H9 (cell line): ENCODE measurements around the gene LINGO4. TPM values are rescaled to one million over a fixed set of nuclear protein-coding genes. Genes with fewer than 3 reads are reported as not detected.

Experiments
- DNase-seq: peaks from one replicate; pipeline ENCODE4 v3.0.0-alpha.2; 2017
- H2AFZ ChIP-seq: one replicate; pipeline ENCODE4 v1.6.1; 2013; ENCODE audit warnings: mild to moderate bottlenecking, low read length, control low read depth, moderate library complexity
- H2AK5ac ChIP-seq: 2 replicates; pipeline ENCODE4 v1.6.1; 2013; ENCODE audit warnings: low read length, control low read depth, mixed read lengths; ENCODE audit not compliant: insufficient read length
- H2BK120ac ChIP-seq: one replicate; pipeline ENCODE4 v1.6.1; 2013; ENCODE audit warnings: low read depth, mild to moderate bottlenecking, low read length, control low read depth, inconsistent platforms; ENCODE audit not compliant: poor library complexity, severe bottlenecking
- H2BK12ac ChIP-seq: 2 replicates; pipeline ENCODE4 v1.6.1; 2013; ENCODE audit warnings: low read length, control low read depth, mixed read lengths, low read depth; ENCODE audit not compliant: insufficient read length
- H2BK15ac ChIP-seq: 2 replicates; pipeline ENCODE4 v1.6.1; 2013; ENCODE audit warnings: low read depth, low read length, control low read depth
- H2BK20ac ChIP-seq: one replicate; pipeline ENCODE4 v1.6.1; 2013; ENCODE audit warnings: low read depth, mild to moderate bottlenecking, low read length, control low read depth, inconsistent platforms; ENCODE audit not compliant: poor library complexity, severe bottlenecking
- H2BK5ac ChIP-seq: 2 replicates; pipeline ENCODE4 v1.6.1; 2013; ENCODE audit warnings: low read length, control low read depth, mixed read lengths; ENCODE audit not compliant: insufficient read length
- H3K14ac ChIP-seq: 2 replicates; pipeline ENCODE4 v1.6.1; 2013; ENCODE audit warnings: low read length, control low read depth; ENCODE audit not compliant: insufficient read depth
- H3K18ac ChIP-seq: 2 replicates; pipeline ENCODE4 v1.6.1; 2013; ENCODE audit warnings: low read depth, mild to moderate bottlenecking, mixed read lengths, low read length, control low read depth; ENCODE audit not compliant: insufficient read length
- H3K23ac ChIP-seq: 2 replicates; pipeline ENCODE4 v1.6.1; 2013; ENCODE audit warnings: low read length, control low read depth, mixed read lengths, low read depth; ENCODE audit not compliant: insufficient read length
- H3K23me2 ChIP-seq: 2 replicates; pipeline ENCODE4 v1.6.1; 2013; ENCODE audit warnings: low read depth, mild to moderate bottlenecking, mixed read lengths, low read length, control low read depth; ENCODE audit not compliant: insufficient read length, poor library complexity, severe bottlenecking
- H3K27ac ChIP-seq: 2 replicates; pipeline ENCODE4 v1.5.1; 2013; ENCODE audit warnings: low read length, control low read depth, mixed read lengths, low read depth; ENCODE audit not compliant: insufficient read length
- H3K27me3 ChIP-seq: 2 replicates; pipeline ENCODE4 v1.6.1; 2013; ENCODE audit warnings: low read length, control low read depth, inconsistent platforms; ENCODE audit not compliant: insufficient read depth
- H3K4ac ChIP-seq: 2 replicates; pipeline ENCODE4 v1.6.1; 2013; ENCODE audit warnings: low read depth, mild to moderate bottlenecking, control low read depth, inconsistent platforms, low read length, moderate library complexity
- H3K4me1 ChIP-seq: 2 replicates; pipeline ENCODE4 v1.6.1; 2013; ENCODE audit warnings: low read length, control low read depth, inconsistent platforms; ENCODE audit not compliant: insufficient read depth
- H3K4me2 ChIP-seq: 2 replicates; pipeline ENCODE4 v1.6.1; 2013; ENCODE audit warnings: low read length, control low read depth, mixed read lengths; ENCODE audit not compliant: insufficient read length, insufficient read depth
- H3K56ac ChIP-seq: 2 replicates; pipeline ENCODE4 v1.6.1; 2013; ENCODE audit warnings: low read depth, mild to moderate bottlenecking, mixed read lengths, low read length, control low read depth; ENCODE audit not compliant: insufficient read length
- H3K79me1 ChIP-seq: 2 replicates; pipeline ENCODE4 v1.6.1; 2013; ENCODE audit warnings: low read depth, mild to moderate bottlenecking, moderate library complexity, low read length, control low read depth, inconsistent platforms; ENCODE audit not compliant: insufficient read depth, poor library complexity, severe bottlenecking
- H3K79me2 ChIP-seq: 2 replicates; pipeline ENCODE4 v1.6.1; 2013; ENCODE audit warnings: low read length, control low read depth, inconsistent platforms; ENCODE audit not compliant: insufficient read depth
- H3K9ac ChIP-seq: 2 replicates; pipeline ENCODE4 v1.6.1; 2013; ENCODE audit warnings: low read length, control low read depth, mixed read lengths; ENCODE audit not compliant: insufficient read length; ENCODE audit errors: extremely low read depth
- H3K9me3 ChIP-seq: one replicate; pipeline ENCODE4 v1.6.1; 2013; ENCODE audit warnings: low read depth, low read length, inconsistent platforms; ENCODE audit not compliant: control insufficient read depth
- H3T11ph ChIP-seq: one replicate; pipeline ENCODE4 v1.6.1; 2013; ENCODE audit warnings: mild to moderate bottlenecking, low read length, control low read depth, inconsistent platforms
- H4K20me1 ChIP-seq: one replicate; pipeline ENCODE4 v1.6.1; 2013; ENCODE audit not compliant: control insufficient read depth, insufficient read length, insufficient read depth
- H4K5ac ChIP-seq: 2 replicates; pipeline ENCODE4 v1.6.1; 2013; ENCODE audit warnings: low read depth, mild to moderate bottlenecking, mixed read lengths, low read length, control low read depth; ENCODE audit not compliant: insufficient read length
- H4K8ac ChIP-seq: replicated peaks from 2 replicates; pipeline ENCODE4 v1.6.1; 2013; ENCODE audit warnings: low read length, control low read depth, mixed read lengths, low read depth; ENCODE audit not compliant: insufficient read length
- H4K91ac ChIP-seq: 2 replicates; pipeline ENCODE4 v1.6.1; 2013; ENCODE audit warnings: low read depth, mild to moderate bottlenecking, moderate library complexity, mixed read lengths, low read length, control low read depth; ENCODE audit not compliant: insufficient read length
- H3K27ac Mint-ChIP-seq, 3 experiments: 2 replicates in 2 of 3; 3 replicates in 1 of 3; pipeline ENCODE4 v1.8.0; 2020 to 2021; ENCODE audit warnings: mixed read lengths in 3 of 3, mild to moderate bottlenecking in 1 of 3, moderate library complexity in 1 of 3
- H3K27me3 Mint-ChIP-seq: 2 replicates; pipeline ENCODE4 v1.8.0; 2021; ENCODE audit warnings: low read depth, mild to moderate bottlenecking, moderate library complexity, mixed read lengths
- H3K36me3 Mint-ChIP-seq, 3 experiments: 2 replicates in 2 of 3; 3 replicates in 1 of 3; pipeline ENCODE4 v1.8.0; 2020 to 2021; ENCODE audit warnings: low read depth in 3 of 3, mixed read lengths in 3 of 3; ENCODE audit not compliant: insufficient read depth in 1 of 3
- H3K4me1 Mint-ChIP-seq, 2 experiments: 2 replicates each; pipeline ENCODE4 v1.8.0; 2020; ENCODE audit warnings: mixed read lengths in 2 of 2
- H3K4me3 Mint-ChIP-seq, 2 experiments: 2 replicates in 1 of 2; 3 replicates in 1 of 2; pipeline ENCODE4 v1.8.0; 2020 to 2021; ENCODE audit warnings: mild to moderate bottlenecking in 2 of 2, mixed read lengths in 2 of 2, moderate library complexity in 1 of 2
- H3K9me3 Mint-ChIP-seq, 2 experiments: 2 replicates in 1 of 2; 3 replicates in 1 of 2; pipeline ENCODE4 v1.8.0; 2020; ENCODE audit warnings: mild to moderate bottlenecking in 2 of 2, mixed read lengths in 2 of 2, moderate library complexity in 1 of 2
- CTCF ChIP-seq: fragments of 200-600 bp; sonication (generic); conservative IDR thresholded peaks from 3 replicates; pipeline ENCODE4 v1.8.0; 2021; ENCODE audit warnings: antibody characterized with exemption, mild to moderate bottlenecking
- WGBS: extraction: QIAGEN DNeasy Blood & Tissue Kit; methylation state at CpG from one replicate; pipeline ENCODE4 v1.1.7; 2013; ENCODE audit warnings: missing lambda C conversion rate, low lambda C conversion rate, mixed read lengths; ENCODE audit not compliant: insufficient read length; ENCODE audit errors: extremely low coverage; 5-methylcytosine and 5-hydroxymethylcytosine counted together
- total RNA-seq: library from RNA; stranded (reverse); gene quantifications from 2 replicates; pipeline ENCODE4 v1.2.1, GENCODE V29; 2021

Gene LINGO4
- total RNA-seq, 1 experiment from 2014 or later, result not detected

GRCh38 chr1:151854658-151855057 lies 49.4 kb upstream of the LINGO4 start:
- no peak overlapping the region for H3K27ac Mint-ChIP-seq
- no peak for DNase-seq
- Histone ChIP-seq H4K5ac (no peak overlapping the region), H3K79me2 (no peaks in the 10 kb centered on the region), H2BK12ac (no peak overlapping the region), H3K18ac (no peak overlapping the region), H3K4ac (no peak overlapping the region), H3T11ph (no peak overlapping the region), H3K4me1 (no peaks in the 10 kb centered on the region), H3K9me3 (no peaks in the 10 kb centered on the region), H3K27ac (no peak overlapping the region), H4K8ac (no peak overlapping the region), H3K14ac (no peak overlapping the region), H3K79me1 (no peaks in the 10 kb centered on the region), H2BK15ac (no peak overlapping the region), H3K27me3 (peaks cover 15% of the 10 kb centered on the region; the same call in 1 of the 2 replicates), H2BK120ac (no peak overlapping the region), H3K23ac (no peak overlapping the region), H2BK20ac (no peak overlapping the region), H2AFZ (no peak overlapping the region), H3K4me2 (no peak overlapping the region), H4K20me1 (no peaks in the 10 kb centered on the region), H3K56ac (no peak overlapping the region), H2AK5ac (no peak overlapping the region), H3K23me2 (no peaks in the 10 kb centered on the region), H3K9ac (no peak overlapping the region), H4K91ac (no peak overlapping the region), H2BK5ac (no peak overlapping the region)
- TF ChIP-seq CTCF, result no peak
- H3K4me3 Mint-ChIP-seq, result no peak overlapping the region
- 0 out of 7 replicates have a peak, but pooled peaks cover 0 to 2% (median 0%) of the 10 kb centered on the region in 3 experiments for H3K36me3 Mint-ChIP-seq
- H3K27me3 Mint-ChIP-seq, result peaks cover 90% of the 10 kb centered on the region
- peaks cover 0 to 8% of the 10 kb centered on the region in 2 experiments; a peak in 3 of 4 replicates for H3K4me1 Mint-ChIP-seq
- no CpG with 5 or more reads among the region's 7 CpGs for WGBS
- no peaks in the 10 kb centered on the region for H3K9me3 Mint-ChIP-seq
